Chondrocyte (in vitro differentiated cells): ENCODE measurements around the gene ADIPOR2. TPM values are rescaled to one million over a fixed set of nuclear protein-coding genes. Genes with fewer than 3 reads are reported as not detected.

Experiments used
- DNase-seq: peaks from one replicate; pipeline ENCODE4 v3.0.0; 2021; ENCODE audit warnings: mixed read lengths, low spot score
- H3K27ac Mint-ChIP-seq: one replicate; pipeline ENCODE4 v1.8.0; 2021; ENCODE audit warnings: mild to moderate bottlenecking, moderate library complexity, mixed read lengths; ENCODE audit not compliant: unreplicated experiment
- H3K27me3 Mint-ChIP-seq: 2 replicates; pipeline ENCODE4 v1.8.0; 2021; ENCODE audit warnings: low read depth, mixed read lengths
- H3K36me3 Mint-ChIP-seq: 2 replicates; pipeline ENCODE4 v1.8.0; 2021; ENCODE audit warnings: low read depth, mixed read lengths
- H3K4me1 Mint-ChIP-seq: 2 replicates; pipeline ENCODE4 v1.8.0; 2021; ENCODE audit warnings: low read depth, mild to moderate bottlenecking, mixed read lengths
- H3K4me3 Mint-ChIP-seq: one replicate; pipeline ENCODE4 v1.8.0; 2021; ENCODE audit warnings: mild to moderate bottlenecking, moderate library complexity, mixed read lengths; ENCODE audit not compliant: unreplicated experiment
- H3K9me3 Mint-ChIP-seq: 2 replicates; pipeline ENCODE4 v1.8.0; 2021; ENCODE audit warnings: low read depth, mixed read lengths
- CTCF ChIP-seq: fragments of 200-600 bp; sonication (generic); IDR thresholded peaks from 2 replicates; pipeline ENCODE4 v1.5.0; 2021; ENCODE audit warnings: antibody characterized with exemption, mild to moderate bottlenecking, moderate library complexity
- total RNA-seq: library from RNA; stranded (reverse); gene quantifications from 3 replicates; pipeline ENCODE4 v1.2.1, GENCODE V29; 2021

ADIPOR2 gene
- total RNA-seq, 1 donor from 2014 or later, result 35.6 TPM

GRCh38 chr12:1834186-1834925 lies 143.5 kb downstream of the ADIPOR2 start:
- Mint-ChIP-seq H3K4me3 (no peak overlapping the region), H3K27me3 (peaks cover 29% of the 10 kb centered on the region), H3K27ac (no peak overlapping the region), H3K4me1 (peaks cover 24% of the 10 kb centered on the region), H3K36me3 (no peaks in the 10 kb centered on the region), H3K9me3 (no peaks in the 10 kb centered on the region)
- TF ChIP-seq CTCF, result no peak
- DNase-seq, result peak; percentile 73

GRCh38 chr12:1835211-1836131 lies 144.6 kb downstream of the ADIPOR2 start:
- H3K4me1 Mint-ChIP-seq, result peaks cover 24% of the 10 kb centered on the region
- no peak for TF ChIP-seq CTCF
- peak; percentile 86 for DNase-seq
- no peaks in the 10 kb centered on the region for H3K9me3 Mint-ChIP-seq
- H3K4me3 Mint-ChIP-seq, result no peak overlapping the region
- H3K27ac Mint-ChIP-seq, result no peak overlapping the region
- no peaks in the 10 kb centered on the region for H3K36me3 Mint-ChIP-seq
- H3K27me3 Mint-ChIP-seq, result peaks cover 30% of the 10 kb centered on the region

- TF ChIP-seq CTCF, result no peak
- Mint-ChIP-seq H3K9me3 (no peaks in the 10 kb centered on the region), H3K4me3 (no peak overlapping the region), H3K36me3 (no peaks in the 10 kb centered on the region), H3K27ac (no peak overlapping the region), H3K27me3 (peaks cover 28% of the 10 kb centered on the region), H3K4me1 (peaks cover 19% of the 10 kb centered on the region)
- peak; percentile 59 for DNase-seq
Measured at GRCh38 chr12:1836241-1836803, 145.5 kb downstream of the ADIPOR2 start.

- H3K36me3 Mint-ChIP-seq, result no peaks in the 10 kb centered on the region
- no peaks in the 10 kb centered on the region for H3K9me3 Mint-ChIP-seq
- H3K27ac Mint-ChIP-seq, result peak overlapping the region; percentile 27
- TF ChIP-seq CTCF, result no peak
- peaks cover 19% of the 10 kb centered on the region for H3K4me1 Mint-ChIP-seq
- peak; percentile 87 for DNase-seq
- H3K4me3 Mint-ChIP-seq, result no peak overlapping the region
- H3K27me3 Mint-ChIP-seq, result peaks cover 32% of the 10 kb centered on the region
Measured at GRCh38 chr12:1836854-1837421, 146.1 kb downstream of the ADIPOR2 start.
